ENCODE results near the gene HECTD4. TPM values are rescaled to one million over a fixed set of nuclear protein-coding genes. Genes with fewer than 3 reads are reported as not detected.

The HECTD4 gene
- total and polyA plus RNA-seq, 9 of the 15 experiments (the other 6 are each of a cell fraction or from before 2014, with no cell fraction given), result 3.5 to 33.3 (median 13.5) TPM

GRCh38 chr12:112386726-112387125 is 4.5 kb upstream of the HECTD4 start:
- intact Hi-C loops (cut with micrococcal nuclease) (loop anchor here (1.0 to 10.0 kb wide), 7 partner anchors 46 to 562 kb away; partner anchors contain the start of genes ERP29 and TMEM116), in situ Hi-C loops (cut with MboI) (loop anchor here (5.0 kb wide), 1 partner anchor 189 kb away; no protein-coding TSS in a partner anchor)
- peak overlapping the region; percentile 68 for H3K4me2 ChIP-seq (ENCODE audit: insufficient read depth, low read length)
- ChIA-PET CTCF (ENCODE audit: low intra/inter-chr PET ratio) (interaction anchor here (1.0 to 2.1 kb wide), 2 partner anchors 92 to 189 kb away, joined by 3 to 15 read pairs; no protein-coding TSS in a partner anchor), POLR2A (interaction anchor here (0.6 to 2.0 kb wide), 12 partner anchors 9 to 231 kb away, joined by 3 to 8 read pairs (median 3); no protein-coding TSS in a partner anchor)
- H3K4me1 ChIP-seq (replicated peaks in 1 of 2; ENCODE audit: control insufficient read depth in 2 of 2, insufficient read depth in 2 of 2, low read length in 2 of 2), result peaks cover 17 to 18% of the 10 kb centered on the region in 2 experiments
- 10% methylated on average over 3 of the region's 3 CpGs for WGBS (ENCODE audit: insufficient coverage, low coverage, missing lambda C conversion rate)
- peaks cover 3% of the 10 kb centered on the region for H3K9me1 ChIP-seq (ENCODE audit: control insufficient read depth, insufficient read depth, low read length)
- peak overlapping the region; percentile 71 for H2AFZ ChIP-seq (ENCODE audit: low read depth, low read length)
- H3K9me3 ChIP-seq (replicated peaks; ENCODE audit: control insufficient read depth, insufficient read depth, low read depth, low read length), result no peaks in the 10 kb centered on the region
- H3K9ac ChIP-seq (ENCODE audit: insufficient read depth in 1 of 2, low read depth in 2 of 2, low read length in 2 of 2), result peak overlapping the region in 1 of 2 experiments; percentile 63; a peak in 3 of 4 replicates
- BruUV-seq (replicated peaks), result no TSS peak
- no peaks in the 10 kb centered on the region for H3K36me3 ChIP-seq (ENCODE audit: control insufficient read depth, insufficient read depth, low read length)
- H3K27me3 ChIP-seq (ENCODE audit: control insufficient read depth in 2 of 2, insufficient read depth in 2 of 2, low read length in 2 of 2), result no peaks in the 10 kb centered on the region
- peak overlapping the region; percentile 49 for H3K27ac ChIP-seq (ENCODE audit: extremely low read depth, low read depth, low read length)
- ATAC-seq, result peak; percentile 26
- peak; percentile 34 to 78 (median 55) for DNase-seq (ENCODE audit: extremely low read depth in 1 of 4, low spot score in 3 of 4)
- H3K79me2 ChIP-seq (ENCODE audit: control insufficient read depth, insufficient read depth, low read length), result peaks cover 4% of the 10 kb centered on the region
- no peaks in the 10 kb centered on the region for H4K20me1 ChIP-seq (replicated peaks; ENCODE audit: control insufficient read depth, insufficient read depth, low read length)
- H3K4me3 ChIP-seq, result no peak overlapping the region
- FAIRE-seq, result peak; percentile 73
- TF ChIP-seq SRSF3 (IDR thresholded peaks at IDR 0.05; ENCODE audit: insufficient read depth, low read length) (no peak), ARNT (IDR thresholded peaks at IDR 0.05) (no peak), MLX (CRISPR knock-in tag; conservative IDR thresholded peaks at IDR 0.05) (no peak), MEF2A (IDR thresholded peaks at IDR 0.05; ENCODE audit: control insufficient read depth, low read depth, low read length) (no peak), SMC3 (conservative IDR thresholded peaks at IDR 0.05; ENCODE audit: insufficient read depth, low read depth, low read length) (no peak), RCOR1 (IDR thresholded peaks at IDR 0.05; ENCODE audit: borderline replicate concordance in 1 of 2, low read depth in 2 of 2, low read length in 2 of 2) (peak in 1 of 2 experiments; percentile 73; a peak in 1 of 4 replicates), NFIC (IDR thresholded peaks at IDR 0.05) (peak; percentile 48; the same call in 1 of the 2 replicates), TCF15 (CRISPR knock-in tag; IDR thresholded peaks at IDR 0.05) (no peak), MCM5 (IDR thresholded peaks at IDR 0.05; ENCODE audit: low read depth) (no peak), ATF3 (IDR thresholded peaks at IDR 0.05) (peak; percentile 52; the same call in 1 of the 2 replicates), ATF3 (CRISPR knock-in tag; conservative IDR thresholded peaks at IDR 0.05) (no peak), SNAPC5 (CRISPR knock-in tag; IDR thresholded peaks at IDR 0.05) (no peak), CTBP1 (IDR thresholded peaks at IDR 0.05; ENCODE audit: borderline replicate concordance) (peak; percentile 22; the same call in 1 of the 2 replicates), THAP12 (CRISPR knock-in tag; IDR thresholded peaks at IDR 0.05) (0 out of 2 replicates have a peak, but pooled peaks have one; percentile 19), HDAC6 (IDR thresholded peaks at IDR 0.05; ENCODE audit: low read depth, low read length) (no peak), MXD1 (CRISPR knock-in tag; IDR thresholded peaks at IDR 0.05; ENCODE audit: borderline replicate concordance, poor library complexity, severe bottlenecking) (no peak), CBFA2T3 (IDR thresholded peaks at IDR 0.05) (peak; percentile 90)

All from K562 (cell line).